Heart right ventricle (tissue), 16 donors: ENCODE results near the gene PARP4. TPM values are rescaled to one million over a fixed set of nuclear protein-coding genes. Genes with fewer than 3 reads are reported as not detected.

Experiments used
- ATAC-seq, 8 donors: fragments of 200-7000 bp; cut with Tn5 transposase; one replicate each; pipeline ENCODE4 v1.9.1; 2020; ENCODE audit warnings: mild to moderate bottlenecking in 8 of 8, moderate library complexity in 8 of 8, moderate number of reproducible peaks in 1 of 8
- DNase-seq, 2 donors: peaks; one replicate each; pipeline ENCODE4 v3.0.0-alpha.2; 2020
- H3K27ac ChIP-seq, 10 donors: fragments of 200-600 bp; sonication (generic) in 2 of 10; one replicate each; pipeline versions ENCODE4 v1.5.0 to v1.8.0; 2020 to 2022; ENCODE audit warnings: mild to moderate bottlenecking in 3 of 10
- H3K27me3 ChIP-seq, 7 donors: fragments of 200-600 bp; one replicate each; pipeline ENCODE4 v1.8.0; 2021 to 2022; ENCODE audit warnings: mild to moderate bottlenecking in 2 of 7
- H3K36me3 ChIP-seq, 9 donors: fragments of 200-600 bp; sonication (generic) in 1 of 9; one replicate each; pipeline versions ENCODE4 v1.5.0 to v1.8.0; 2020 to 2022; ENCODE audit warnings: mild to moderate bottlenecking in 2 of 9
- H3K4me1 ChIP-seq, 9 donors: fragments of 200-600 bp; sonication (generic) in 1 of 9; one replicate each; pipeline versions ENCODE4 v1.5.0 to v1.8.0; 2020 to 2022; ENCODE audit warnings: mild to moderate bottlenecking in 4 of 9
- H3K4me3 ChIP-seq, 10 donors: fragments of 200-600 bp; sonication (generic) in 2 of 10; one replicate each; pipeline versions ENCODE4 v1.5.0 to v1.8.0; 2020 to 2022; ENCODE audit warnings: mild to moderate bottlenecking in 7 of 10, moderate library complexity in 2 of 10
- H3K9me3 ChIP-seq, 11 donors: fragments of 200-600 bp in 10 of 11; sonication (generic) in 2 of 11; one replicate each; pipeline versions ENCODE4 v1.5.0 to v1.8.0; 2013 to 2022; ENCODE audit warnings: mild to moderate bottlenecking in 2 of 11, control low read depth in 1 of 11, moderate library complexity in 1 of 11
- WGBS, 2 donors: extraction: QIAGEN DNeasy Blood & Tissue Kit; methylation state at CpG; one replicate each; pipeline ENCODE4 v1.1.7; 2013; ENCODE audit warnings: inconsistent platforms in 1 of 2; 5-methylcytosine and 5-hydroxymethylcytosine counted together
- intact Hi-C, 10 donors: fragments of 100-400 bp; cut with DNase I; formaldehyde crosslinking; loops; one replicate each; pipeline versions ENCODE4 v1.11.1 to v1.14.2; 2022
- polyA plus RNA-seq, 2 donors: library from polyadenylated mRNA; stranded (reverse); fragments of 200-250 nt; gene quantifications; one replicate each; pipeline ENCODE4 v1.2.3, GENCODE V29; 2013
- total RNA-seq, 10 donors: library from RNA; stranded (reverse); fragmentation: NEBNext Ultra II Directional in 3 of 10; extraction: Animal tissue kit (Norgen Biotek cat#: 25700) in 3 of 10; gene quantifications; one replicate each; pipeline versions ENCODE4 v1.2.1 to v1.2.4, GENCODE V29; 2021 to 2023
- TF ChIP-seq, protein P1 (sequence below), 9 donors: fragments of 200-600 bp; sonication (generic) in 2 of 9; IDR thresholded peaks; one replicate each; pipeline versions ENCODE4 v1.5.0 to v1.8.0; 2021 to 2022; ENCODE audit warnings: antibody characterized with exemption in 9 of 9, mild to moderate bottlenecking in 5 of 9, moderate library complexity in 1 of 9
- donor health status: Arrhythmogenic right ventricular cardiomyopathy.
- donor health status: ischemic (EF 13 %, LVEDD 7.1; RV severe dilation, severe dysfunction).
- donor health status: healthy with polysubstance abuse.
- donor health status: DM: no; HTN: yes; CAD: no.
- donor health status: DM: no; HTN: no; CAD: no.
- donor health status: ischemic (EF 25% LVEDD 6.9; RV normal size, moderate dysfunction).
- donor health status: ischemic (EF 25% LVEDD 5.7; RV mildly dilated, moderate dysfunction).
- donor health status: healthy.
- donor health status: DM: yes; HTN: yes; CAD: no.
- donor health status: Ischemic cardiomyopathy.
- donor health status: ischemic (EF 35%, LVEDD 5.7; RV mildly dilated, moderate dysfunction).
- donor health status: nonischemic (EF 11% LVEDD 7.7; RV severe dilation, severe dysfunction).
- donor health status: DM: yes; HTN: yes; CAD: no.
- donor health status: PGD.
- donor health status: ischemic (EF 29% LVEDD 5.4; RV normal size, mild dysfunction).
- donor health status: nonischemic (EF 23%, LVEDD 6.1; RV moderate dilation, normal function).

Gene PARP4
- total and polyA plus RNA-seq, 12 donors = 8.3 to 33.6 (median 22.9) TPM

DNA sequence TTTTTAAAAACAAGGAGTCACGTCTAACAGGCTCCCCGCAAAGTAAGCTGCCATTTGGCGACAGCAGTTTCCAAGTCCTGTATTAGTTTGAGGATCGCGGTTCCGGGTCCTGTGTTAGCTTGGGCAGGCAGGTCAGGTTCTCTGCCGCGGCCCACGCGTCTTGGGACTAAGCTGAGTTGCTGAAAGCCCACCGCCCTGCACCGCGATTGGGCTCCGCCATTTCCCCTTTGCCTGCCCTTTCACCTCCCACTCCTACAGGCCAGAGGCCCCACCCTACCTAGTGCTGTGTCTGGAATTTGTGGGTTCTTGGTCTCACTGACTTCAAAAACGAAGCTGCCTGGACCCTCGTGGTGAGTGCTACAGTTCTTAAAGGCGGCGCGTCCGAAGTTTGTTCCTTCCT is 6.8 kb downstream of the PARP4 start:
- intact Hi-C loops = no loop called here
- Histone ChIP-seq H3K27me3 (no peaks in the 10 kb centered on the region), H3K4me3 (no peak overlapping the region), H3K27ac (no peak overlapping the region), H3K9me3 (no peaks in the 10 kb centered on the region), H3K36me3 (peaks cover 0 to 55% (median 0%) of the 10 kb centered on the region in 9 donors), H3K4me1 (peaks cover 0 to 52% (median 17%) of the 10 kb centered on the region in 9 donors)
- TF ChIP-seq, protein P1, sequence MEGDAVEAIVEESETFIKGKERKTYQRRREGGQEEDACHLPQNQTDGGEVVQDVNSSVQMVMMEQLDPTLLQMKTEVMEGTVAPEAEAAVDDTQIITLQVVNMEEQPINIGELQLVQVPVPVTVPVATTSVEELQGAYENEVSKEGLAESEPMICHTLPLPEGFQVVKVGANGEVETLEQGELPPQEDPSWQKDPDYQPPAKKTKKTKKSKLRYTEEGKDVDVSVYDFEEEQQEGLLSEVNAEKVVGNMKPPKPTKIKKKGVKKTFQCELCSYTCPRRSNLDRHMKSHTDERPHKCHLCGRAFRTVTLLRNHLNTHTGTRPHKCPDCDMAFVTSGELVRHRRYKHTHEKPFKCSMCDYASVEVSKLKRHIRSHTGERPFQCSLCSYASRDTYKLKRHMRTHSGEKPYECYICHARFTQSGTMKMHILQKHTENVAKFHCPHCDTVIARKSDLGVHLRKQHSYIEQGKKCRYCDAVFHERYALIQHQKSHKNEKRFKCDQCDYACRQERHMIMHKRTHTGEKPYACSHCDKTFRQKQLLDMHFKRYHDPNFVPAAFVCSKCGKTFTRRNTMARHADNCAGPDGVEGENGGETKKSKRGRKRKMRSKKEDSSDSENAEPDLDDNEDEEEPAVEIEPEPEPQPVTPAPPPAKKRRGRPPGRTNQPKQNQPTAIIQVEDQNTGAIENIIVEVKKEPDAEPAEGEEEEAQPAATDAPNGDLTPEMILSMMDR (IDR thresholded peaks at IDR 0.05) = no peak
- WGBS, 2 donors = 95 to 98% methylated on average over 20 of the region's 20 CpGs
- DNase-seq (no peak), ATAC-seq (no peak)

DNA sequence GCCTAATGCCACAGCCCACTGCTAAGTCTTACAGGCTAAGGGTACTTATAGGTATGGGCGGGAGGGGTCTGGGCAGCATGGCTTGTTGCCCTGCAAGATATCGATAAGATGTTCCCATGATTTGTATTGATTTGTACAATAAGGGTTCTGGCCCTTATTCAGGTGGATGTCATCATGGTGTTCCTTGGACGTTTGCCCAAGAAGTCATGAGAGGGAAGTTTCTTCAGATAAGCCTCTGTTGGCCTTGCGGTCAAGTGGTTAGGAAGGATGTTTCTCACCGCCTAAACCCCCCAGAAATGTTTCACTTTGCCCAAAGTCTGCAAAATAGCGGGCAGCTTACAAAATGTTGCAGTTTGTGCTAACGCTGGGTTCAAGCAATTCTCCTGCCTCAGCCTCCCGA is 7.3 kb downstream of the PARP4 start:
- H3K4me3 ChIP-seq = no peak overlapping the region
- H3K36me3 ChIP-seq = peaks cover 0 to 60% (median 0%) of the 10 kb centered on the region in 9 donors
- no peaks in the 10 kb centered on the region for H3K27me3 ChIP-seq
- ATAC-seq = no peak
- 84 to 89% methylated on average over 8 of the region's 8 CpGs for WGBS, 2 donors
- TF ChIP-seq, protein P1 (IDR thresholded peaks at IDR 0.05) = no peak
- H3K9me3 ChIP-seq = no peaks in the 10 kb centered on the region
- peaks cover 0 to 47% (median 18%) of the 10 kb centered on the region in 9 donors for H3K4me1 ChIP-seq
- no peak for DNase-seq
- no peak overlapping the region for H3K27ac ChIP-seq
- intact Hi-C loops = no loop called here

DNA sequence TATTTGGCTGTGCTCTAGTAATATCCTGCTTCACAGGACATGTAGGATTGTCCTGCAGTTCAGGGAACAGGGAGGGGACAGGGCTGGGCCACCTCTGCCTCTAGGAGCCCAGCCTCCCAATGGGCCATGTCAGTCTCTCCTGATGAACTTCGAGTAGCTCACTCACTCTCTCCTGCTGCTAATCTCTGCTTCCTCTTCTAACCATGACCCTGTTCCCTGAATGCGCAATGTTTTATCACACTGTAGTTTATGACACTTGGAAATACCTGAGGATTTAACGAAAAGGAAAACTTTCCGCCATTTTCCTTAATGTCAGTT is 9.2 kb downstream of the PARP4 start:
- no peak for DNase-seq
- 67 to 79% methylated on average over 4 of the region's 4 CpGs for WGBS, 2 donors
- intact Hi-C loops = no loop called here
- no peaks in the 10 kb centered on the region for H3K27me3 ChIP-seq
- TF ChIP-seq, protein P1 (IDR thresholded peaks at IDR 0.05) = no peak
- peaks cover 0 to 70% (median 0%) of the 10 kb centered on the region in 9 donors for H3K36me3 ChIP-seq
- ATAC-seq = peak in 5 of 8 donors; percentile 32 to 76 (median 54)
- H3K27ac ChIP-seq = peak overlapping the region in 1 of 10 donors; percentile 24
- no peak overlapping the region for H3K4me3 ChIP-seq
- H3K9me3 ChIP-seq = no peaks in the 10 kb centered on the region
- H3K4me1 ChIP-seq = peaks cover 0 to 32% (median 18%) of the 10 kb centered on the region in 9 donors

DNA sequence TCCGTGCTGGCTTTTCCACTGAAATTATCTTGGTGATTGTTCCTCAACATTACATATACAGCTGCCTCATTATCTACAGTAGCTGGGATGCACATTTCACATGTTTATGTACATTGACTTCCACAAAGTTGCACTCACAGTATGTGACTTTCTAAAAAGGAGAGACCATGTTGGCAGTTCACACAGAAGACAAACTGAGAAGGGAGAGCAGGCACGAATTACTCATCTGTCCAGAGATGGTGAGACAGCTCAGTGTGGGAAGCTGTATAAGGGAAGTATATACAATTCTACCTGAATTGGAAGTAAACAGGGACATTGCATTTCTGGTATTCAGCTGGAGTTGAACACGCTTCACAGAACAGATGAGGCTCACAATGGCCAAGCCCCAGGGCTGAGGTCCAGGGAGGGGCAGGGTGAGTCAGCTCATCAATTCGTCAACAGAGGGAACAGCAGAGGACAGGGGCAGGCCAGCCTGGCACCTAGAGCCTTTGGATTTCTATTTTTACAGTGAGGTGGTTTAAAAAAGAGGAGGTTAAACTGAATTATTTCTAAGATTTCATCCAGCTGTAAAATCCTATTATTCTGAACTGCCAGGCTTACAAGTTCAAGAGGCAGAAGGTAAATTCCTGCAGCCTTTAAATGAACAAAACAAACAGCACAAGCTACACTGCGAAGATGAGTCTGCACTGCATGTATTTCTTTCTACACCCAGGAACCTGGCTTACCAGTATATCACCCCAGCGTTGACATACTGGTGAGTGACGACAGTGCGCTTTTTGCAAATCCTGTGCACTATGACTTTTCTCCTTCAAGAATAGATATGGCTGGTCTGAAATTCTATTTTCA is 9.8 kb downstream of the PARP4 start:
- intact Hi-C loops = no loop called here
- WGBS, 2 donors = 58 to 64% methylated on average over 8 of the region's 8 CpGs
- H3K27me3 ChIP-seq = no peaks in the 10 kb centered on the region
- H3K4me1 ChIP-seq = peaks cover 0 to 32% (median 18%) of the 10 kb centered on the region in 9 donors
- H3K36me3 ChIP-seq = peaks cover 0 to 72% (median under 1%) of the 10 kb centered on the region in 9 donors
- peak overlapping the region in 2 of 10 donors; percentile 24 to 28 for H3K27ac ChIP-seq
- TF ChIP-seq, protein P1 (IDR thresholded peaks at IDR 0.05) = no peak
- H3K9me3 ChIP-seq = no peaks in the 10 kb centered on the region
- no peak overlapping the region for H3K4me3 ChIP-seq
- ATAC-seq (peak in 6 of 8 donors; percentile 65 to 92 (median 84)), DNase-seq (peak in 1 of 2 donors; percentile 32)
